HG02759 (cell line): ENCODE results near the gene MYH6.

ENCODE experiments used
- ATAC-seq: cut with Tn5 transposase; IDR thresholded peaks from one replicate; pipeline ENCODE4 v1.9.1; 2021; ENCODE audit warnings: mild to moderate bottlenecking, moderate library complexity; ENCODE audit not compliant: unreplicated experiment

The MYH6 gene

GRCh38 chr14:23360496-23360895 lies 47.6 kb downstream of the MYH6 start:
- no peak for ATAC-seq

DNA sequence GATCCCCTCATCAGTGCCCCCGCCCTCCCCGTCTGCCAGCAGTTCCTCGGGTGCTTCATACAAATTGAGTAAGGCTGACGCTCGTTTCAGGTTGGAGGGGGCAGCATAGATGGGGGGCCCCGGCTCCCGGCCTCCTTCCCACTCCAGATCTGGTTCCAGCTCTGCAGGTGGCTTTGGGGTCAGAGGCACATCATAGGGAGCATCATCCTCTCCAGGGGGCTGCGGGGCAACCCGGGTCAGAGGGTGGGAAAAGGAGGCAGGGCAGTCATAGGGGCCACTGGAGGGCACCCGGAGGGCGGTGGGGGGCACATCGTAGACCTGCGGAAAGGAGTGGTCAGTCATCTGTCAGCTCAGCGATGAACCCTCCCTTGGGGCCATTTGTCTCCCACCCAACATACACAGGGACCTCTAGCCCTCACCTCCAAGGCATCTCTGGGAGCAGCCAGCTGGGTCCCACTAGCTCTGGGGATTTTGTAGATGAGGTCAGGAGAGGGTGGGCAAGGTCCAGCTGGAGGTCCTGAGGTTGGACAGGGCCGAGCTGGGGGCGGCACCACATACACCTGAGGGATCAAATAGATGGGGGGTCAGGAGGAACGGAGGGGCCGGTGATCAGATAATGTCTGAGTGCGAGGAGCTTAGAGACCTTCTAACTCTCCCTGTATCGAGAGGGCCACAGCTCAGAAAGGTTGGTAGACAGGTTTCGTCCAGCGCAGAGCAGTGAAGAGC lies 48.2 kb downstream of the MYH6 start:
- ATAC-seq, result no peak

DNA sequence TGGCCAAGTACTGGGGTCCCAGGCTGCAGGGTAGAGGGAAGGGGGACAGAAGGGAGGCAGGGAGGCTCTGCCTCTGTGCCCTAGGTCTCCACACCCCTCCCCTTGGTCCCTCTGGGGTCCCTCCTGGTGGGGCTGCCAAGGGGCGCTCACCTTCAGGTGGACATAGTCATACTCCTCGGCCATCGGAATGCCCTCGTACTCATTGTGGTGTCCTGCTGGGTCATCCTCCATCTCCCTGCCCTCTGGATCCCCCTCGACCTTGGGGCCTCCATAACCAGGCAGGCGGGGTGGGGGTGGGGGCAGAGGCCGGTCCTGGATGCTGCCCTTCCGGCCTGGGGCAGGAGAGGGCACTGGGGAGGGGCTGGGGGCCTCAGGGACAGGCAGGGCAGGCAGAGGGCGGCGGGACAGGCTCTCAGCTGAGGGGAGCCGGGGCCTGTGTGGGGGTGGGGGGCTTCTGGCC lies 48.9 kb downstream of the MYH6 start:
- ATAC-seq, result no peak

- no peak for ATAC-seq
These were observed 49.4 kb downstream of the MYH6 start for GRCh38 chr14:23358553-23359166.

DNA sequence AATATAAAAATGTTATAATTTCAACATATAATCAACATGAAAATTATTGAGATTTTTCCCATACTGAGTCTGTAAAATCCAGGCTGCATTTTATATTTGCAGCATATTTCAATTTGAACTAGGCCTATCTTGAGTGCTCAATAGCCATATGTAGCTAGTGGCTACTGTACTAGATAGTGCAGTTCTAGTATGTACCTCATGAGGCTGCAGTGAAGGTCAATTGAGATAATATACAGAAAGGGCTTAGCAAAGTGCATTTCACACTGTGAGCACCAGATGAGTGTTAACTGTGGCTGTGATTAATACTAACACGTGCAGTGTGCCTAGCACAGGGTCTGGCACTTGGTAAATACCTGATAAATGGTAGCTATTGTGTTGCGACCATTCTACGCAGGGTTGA lies 50.0 kb downstream of the MYH6 start:
- ATAC-seq, result no peak

DNA sequence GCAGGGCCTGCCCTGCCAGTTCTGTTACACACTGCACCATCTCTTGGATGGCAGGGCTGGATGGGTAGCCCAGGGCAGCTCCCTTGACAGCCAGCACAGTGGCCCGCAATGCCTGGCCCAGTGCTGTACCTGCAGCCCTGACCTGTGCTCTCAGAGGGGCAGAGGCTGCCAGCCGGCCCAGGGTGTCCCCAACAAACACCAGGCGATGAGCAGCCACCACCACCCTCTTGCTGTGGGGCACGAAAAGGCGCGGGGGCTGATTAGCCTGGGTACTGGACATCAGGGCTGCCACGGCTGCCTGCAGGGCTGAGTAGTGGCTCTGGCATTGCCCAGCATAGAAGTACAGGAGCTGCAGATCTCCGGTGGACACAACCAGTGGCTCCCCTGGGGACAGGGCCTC lies 50.8 kb downstream of the MYH6 start:
- no peak for ATAC-seq

- no peak for ATAC-seq
These were observed 51.4 kb downstream of the MYH6 start for GRCh38 chr14:23356662-23357061.

GRCh38 chr14:23355871-23356435 lies 52.1 kb downstream of the MYH6 start:
- no peak for ATAC-seq

GRCh38 chr14:23354990-23355389 lies 53.1 kb downstream of the MYH6 start:
- no peak for ATAC-seq

DNA sequence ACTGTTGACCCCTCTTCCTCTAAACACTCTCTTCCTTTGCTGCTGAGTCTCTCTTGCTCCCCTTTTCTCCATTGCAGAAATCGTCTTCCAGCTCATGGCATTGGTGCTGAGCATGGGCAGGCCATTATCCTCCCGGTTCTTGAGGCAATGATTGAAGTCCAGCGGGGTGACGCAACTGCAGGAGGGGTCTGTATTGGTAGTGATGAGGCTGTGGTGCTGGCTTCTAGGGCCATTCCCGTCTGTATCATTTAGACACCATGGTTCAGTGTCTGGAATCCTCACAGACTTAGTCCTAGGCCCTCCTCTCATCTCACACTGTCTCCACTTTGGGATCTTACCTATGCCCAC lies 54.7 kb downstream of the MYH6 start:
- no peak for ATAC-seq

DNA sequence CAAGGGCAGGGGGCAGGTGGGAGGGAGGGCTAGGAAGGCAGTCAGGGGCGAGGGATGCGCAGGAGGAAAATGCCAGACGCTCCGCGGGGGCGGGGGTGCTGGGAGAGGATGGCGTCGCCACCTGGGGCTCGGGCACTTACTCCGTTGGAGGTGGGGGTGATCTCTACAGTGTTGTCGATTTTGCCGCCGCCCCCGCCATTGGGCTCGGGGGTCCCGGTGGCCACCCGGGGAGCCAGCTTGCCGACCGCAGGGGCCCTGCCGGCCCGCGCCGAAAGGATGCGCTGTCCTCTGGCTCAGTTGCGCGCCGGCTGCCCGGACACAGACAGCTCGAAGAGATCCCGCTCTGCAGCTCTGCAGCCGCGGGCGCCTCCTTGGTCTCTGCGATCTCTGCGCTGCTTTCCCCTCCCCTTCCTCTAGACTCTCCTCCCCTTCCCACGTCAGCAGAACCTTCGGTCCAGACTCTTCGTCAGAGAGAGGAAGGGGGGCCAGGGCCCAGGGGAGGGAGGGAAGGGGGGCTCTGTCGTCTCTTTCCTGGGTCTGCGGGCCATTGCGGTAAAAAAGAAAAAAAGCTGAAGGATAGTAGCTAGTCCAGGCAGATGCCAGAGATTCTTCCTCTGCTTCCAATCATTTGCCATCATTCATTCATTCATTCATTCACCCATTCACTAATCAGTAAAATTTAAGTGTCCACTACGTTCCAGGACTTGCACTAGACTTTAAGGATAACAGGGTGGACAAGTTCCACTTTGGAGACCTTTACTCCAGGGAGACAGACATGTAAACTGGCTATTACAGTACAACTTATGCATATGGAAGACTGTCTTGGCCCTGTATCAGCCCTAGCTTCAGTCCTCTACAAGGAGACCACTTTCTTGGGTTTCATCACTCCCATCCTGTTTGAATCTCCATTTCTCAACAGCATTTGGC lies 55.3 kb downstream of the MYH6 start, which contains the start of gene SLC22A17:
Gene SLC22A17, minus strand, starts transcription at position 382 of the 927 bp plus-strand sequence.
- no peak for ATAC-seq

- ATAC-seq, result no peak
These were observed 56.2 kb downstream of the MYH6 start for GRCh38 chr14:23351681-23352505.

DNA sequence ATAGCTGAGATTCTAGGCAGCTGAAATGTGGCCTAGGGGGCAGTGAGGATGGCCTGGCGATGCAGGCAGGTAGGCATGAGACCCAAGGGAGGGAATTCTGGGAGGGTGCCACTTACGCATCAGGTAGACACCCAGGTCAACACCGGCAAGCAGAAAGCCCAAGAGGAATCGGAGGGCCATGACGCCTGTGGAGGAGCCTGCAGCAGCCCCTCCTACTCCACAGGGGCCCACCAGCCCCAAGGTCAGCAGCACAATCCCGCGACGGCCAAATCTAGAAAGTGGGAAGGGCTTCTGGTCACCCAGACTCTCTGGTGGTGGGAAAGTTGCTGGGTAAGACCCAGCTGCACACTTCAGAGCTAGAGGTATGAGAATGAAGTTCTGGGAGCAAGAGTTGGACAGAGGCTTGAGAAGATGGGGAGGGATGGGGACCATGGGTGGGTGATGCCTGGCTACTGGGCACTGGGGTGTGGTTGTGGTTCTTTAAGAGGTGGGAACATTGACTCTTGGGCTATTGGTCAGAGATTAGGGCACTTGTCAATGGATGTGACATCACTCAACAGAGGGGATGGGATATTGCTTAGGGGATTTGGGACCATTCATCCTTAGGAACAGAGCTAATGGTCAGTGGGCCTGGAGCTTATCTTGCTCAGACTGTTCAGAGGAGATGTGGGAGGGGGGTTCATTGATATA lies 58.8 kb downstream of the MYH6 start:
- no peak for ATAC-seq

- no peak for ATAC-seq
These were observed 59.8 kb downstream of the MYH6 start for GRCh38 chr14:23348297-23348655.

DNA sequence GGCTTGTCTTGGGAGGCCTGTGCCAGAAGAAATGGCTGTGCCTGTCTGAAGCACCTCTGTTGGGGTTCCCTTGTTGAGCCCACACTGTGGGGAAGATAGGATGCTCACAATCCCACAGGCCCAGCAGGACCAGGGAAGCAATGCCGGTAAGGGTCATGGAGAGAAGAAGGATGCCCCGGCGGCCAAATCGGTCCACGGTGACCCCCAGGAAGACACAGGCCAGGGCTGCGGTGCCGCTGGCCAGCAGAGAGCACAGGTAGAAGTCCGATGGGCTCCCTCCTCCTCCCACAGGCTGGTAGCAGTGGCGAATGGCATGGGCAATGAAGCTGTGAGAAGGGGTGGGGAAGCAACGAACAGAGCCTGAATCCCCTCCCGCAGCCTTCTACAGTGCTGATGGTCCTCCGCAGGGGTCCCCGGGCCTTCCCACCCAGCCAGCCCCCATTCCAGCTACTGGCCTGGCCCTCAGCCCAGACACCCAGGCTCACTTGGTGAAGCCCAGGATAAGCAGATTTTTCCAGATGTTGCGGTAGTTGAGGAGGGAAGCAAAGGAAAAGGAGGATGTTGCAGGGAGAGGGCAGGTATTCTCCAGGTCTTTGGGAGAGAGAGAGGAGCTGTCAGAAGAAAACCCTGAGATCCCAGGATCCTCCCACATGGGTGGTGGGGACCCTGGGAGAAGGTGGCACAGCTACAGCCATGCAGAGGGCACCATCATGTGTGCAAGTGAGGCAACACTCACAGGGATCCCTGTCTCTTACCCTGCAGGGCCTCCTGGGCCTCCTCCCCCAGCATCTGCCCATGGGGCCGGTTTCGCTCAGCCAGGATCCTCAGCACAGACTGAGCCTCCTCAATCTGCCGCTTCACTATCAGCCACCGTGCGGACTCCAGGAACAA lies 60.4 kb downstream of the MYH6 start:
- ATAC-seq, result no peak

DNA sequence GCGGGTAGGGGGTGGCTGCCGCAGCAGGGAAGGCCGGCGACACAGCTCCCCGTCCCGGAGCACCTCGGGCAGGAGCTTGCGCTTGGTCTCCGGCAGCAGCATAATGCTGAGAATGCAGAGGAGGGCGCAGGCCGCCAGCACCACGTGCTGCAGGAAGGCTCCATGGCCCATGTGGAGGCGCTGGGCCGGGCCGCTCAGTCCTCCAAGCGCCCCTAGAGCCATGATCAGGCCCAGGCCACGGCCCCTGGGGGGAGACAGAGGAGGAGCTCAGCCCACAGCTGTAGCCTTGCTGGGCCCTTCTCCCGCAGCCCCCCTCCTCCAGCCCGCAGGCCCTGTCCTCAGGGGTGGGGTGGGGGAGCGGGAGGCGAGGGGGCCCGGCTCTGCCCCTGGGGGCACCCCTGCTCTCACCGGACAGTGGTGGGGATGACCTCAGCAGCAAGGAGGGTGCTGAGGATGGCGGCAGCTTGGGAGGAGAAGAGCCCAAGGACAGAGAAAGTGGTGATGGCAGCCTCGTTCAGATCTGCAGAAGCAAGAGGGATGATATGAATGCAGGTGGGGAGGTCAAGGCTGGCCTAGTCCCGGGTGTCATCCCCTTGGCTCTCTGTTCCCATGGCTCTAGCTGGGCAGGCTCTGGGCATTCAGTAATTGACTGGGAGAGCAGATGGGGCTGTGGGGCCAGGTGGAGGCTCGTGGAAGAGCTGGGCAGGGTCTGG lies 61.2 kb downstream of the MYH6 start:
- ATAC-seq, result no peak

DNA sequence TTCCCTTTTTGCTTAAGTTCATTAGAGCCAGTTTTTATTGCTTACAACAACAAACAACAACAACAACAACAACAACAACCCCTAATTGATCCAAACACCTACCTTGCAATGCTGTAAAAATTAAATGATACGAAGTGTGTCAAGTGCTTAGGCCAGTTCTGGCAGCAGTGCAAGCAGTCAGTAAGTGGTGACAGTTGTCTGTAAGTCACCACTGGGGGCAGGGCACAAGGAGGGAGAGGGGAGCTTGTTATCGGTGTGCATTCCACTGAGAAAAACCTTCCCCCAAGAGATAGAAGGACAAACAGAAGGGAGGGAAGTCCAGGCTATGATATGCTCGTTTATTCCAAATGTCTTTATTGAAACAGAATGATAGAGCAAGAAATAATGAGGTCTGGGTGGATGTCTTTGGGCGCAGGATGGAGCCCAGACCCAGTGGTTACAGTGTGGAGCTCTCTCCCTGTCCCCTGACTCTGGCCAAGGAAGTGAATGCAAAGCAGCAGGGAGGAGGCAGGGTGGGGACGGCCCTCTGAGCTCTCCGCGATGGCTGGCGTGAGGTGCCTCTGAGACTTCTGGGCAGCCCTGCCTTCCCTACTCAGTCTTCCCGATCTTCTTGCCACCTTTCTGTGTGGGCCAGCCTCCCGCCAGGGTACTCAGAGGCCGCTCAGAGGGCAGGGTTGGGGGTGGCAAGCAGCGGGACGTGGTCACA lies 61.9 kb downstream of the MYH6 start:
- no peak for ATAC-seq

- no peak for ATAC-seq
These were observed 63.6 kb downstream of the MYH6 start for GRCh38 chr14:23344481-23344880.
